ENCODE data around the gene AOAH.

- no peak for TF ChIP-seq CTCF (IDR thresholded peaks at IDR 0.05; ENCODE audit: low read length)
- no peak for TF ChIP-seq EZH2 (optimal IDR thresholded peaks at IDR 0.05; ENCODE audit: low read depth, low read length)
These were observed 178.0 kb downstream of the AOAH start for GRCh38 chr7:36546331-36546730.
